ENCODE data around the gene PRF1. TPM values are rescaled to one million over a fixed set of nuclear protein-coding genes. Genes with fewer than 3 reads are reported as not detected.

The PRF1 gene
- total RNA-seq, 1 experiment from 2014 or later: 6.4 TPM

GRCh38 chr10:70607936-70608335, 5.4 kb upstream of the PRF1 start:
- Histone ChIP-seq H3K4me1 (ENCODE audit: control insufficient read depth in 1 of 2, insufficient read depth in 2 of 2, low read length in 2 of 2) (peaks cover 0 to 10% of the 10 kb centered on the region in 2 experiments; a peak in 2 of 4 replicates), H3K4me2 (ENCODE audit: low read length) (no peak overlapping the region), H3K27ac (ENCODE audit: low read depth, low read length) (no peak overlapping the region), H3K9me3 (ENCODE audit: control insufficient read depth in 1 of 2, insufficient read depth in 1 of 2, low read depth in 1 of 2, low read length in 2 of 2) (no peaks in the 10 kb centered on the region), H3K4me3 (replicated peaks in 1 of 2; ENCODE audit: low read depth in 1 of 2, low read length in 2 of 2) (no peak overlapping the region), H3K79me2 (ENCODE audit: insufficient read depth, low read length) (no peaks in the 10 kb centered on the region), H2AFZ (ENCODE audit: low read depth, low read length, poor library complexity, severe bottlenecking) (no peak overlapping the region), H3K9ac (ENCODE audit: low read length) (no peak overlapping the region), H3K27me3 (ENCODE audit: insufficient read depth, low read length) (no peaks in the 10 kb centered on the region), H4K20me1 (ENCODE audit: insufficient read depth) (no peaks in the 10 kb centered on the region), H3K36me3 (ENCODE audit: control insufficient read depth in 1 of 2, insufficient read depth in 2 of 2, low read length in 2 of 2) (no peaks in the 10 kb centered on the region), H3K9me2 (ENCODE audit: insufficient read depth) (no peaks in the 10 kb centered on the region)
- ATAC-seq: no peak
- TF ChIP-seq CEBPB (IDR thresholded peaks at IDR 0.05; ENCODE audit: low read depth) (no peak), CTCF (IDR thresholded peaks at IDR 0.05 in 2 of 3, conservative IDR thresholded peaks at IDR 0.05 in 1 of 3; ENCODE audit: borderline replicate concordance in 1 of 3, insufficient read depth in 1 of 3, low read depth in 2 of 3, low read length in 2 of 3) (no peak), TCF7L2 (IDR thresholded peaks at IDR 0.05; ENCODE audit: borderline replicate concordance, extremely low read depth, insufficient read depth, insufficient read length) (no peak), CBX3 (IDR thresholded peaks at IDR 0.05; ENCODE audit: low read depth) (no peak)
- ChIA-PET POLR2A (no interaction called here), RAD21 (ENCODE audit: low non-redundant PET in 1 of 2, low total read pairs in 2 of 2, uncharacterized antibody in 2 of 2, unreplicated experiment in 2 of 2) (no interaction called here), CTCF (no interaction called here)
- intact Hi-C loops (cut with micrococcal nuclease): no loop called here
- DNase-seq (ENCODE audit: low read depth, low spot score): no peak
- no TSS peak for BruUV-seq (replicated peaks)

GRCh38 chr10:70605161-70605560, 2.6 kb upstream of the PRF1 start:
- H4K20me1 ChIP-seq (ENCODE audit: insufficient read depth): no peaks in the 10 kb centered on the region
- H3K79me2 ChIP-seq (ENCODE audit: insufficient read depth, low read length): no peaks in the 10 kb centered on the region
- no peaks in the 10 kb centered on the region for H3K27me3 ChIP-seq (ENCODE audit: insufficient read depth, low read length)
- H3K9me3 ChIP-seq (ENCODE audit: control insufficient read depth in 1 of 2, insufficient read depth in 1 of 2, low read depth in 1 of 2, low read length in 2 of 2): no peaks in the 10 kb centered on the region
- DNase-seq (ENCODE audit: low read depth, low spot score) (no peak), ATAC-seq (no peak)
- no peak for TF ChIP-seq EZH2 (IDR thresholded peaks at IDR 0.05)
- TF ChIP-seq SRF (IDR thresholded peaks at IDR 0.05; ENCODE audit: low read depth): no peak
- no TSS peak for BruUV-seq (replicated peaks)
- H3K9me2 ChIP-seq (ENCODE audit: insufficient read depth): no peaks in the 10 kb centered on the region
- ChIA-PET POLR2A (no interaction called here), RAD21 (ENCODE audit: low non-redundant PET in 1 of 2, low total read pairs in 2 of 2, uncharacterized antibody in 2 of 2, unreplicated experiment in 2 of 2) (no interaction called here), CTCF (no interaction called here)
- no peak overlapping the region for H3K4me3 ChIP-seq (replicated peaks in 1 of 2; ENCODE audit: low read depth in 1 of 2, low read length in 2 of 2)
- H3K4me2 ChIP-seq (ENCODE audit: low read length): no peak overlapping the region
- no peak overlapping the region for H3K27ac ChIP-seq (ENCODE audit: low read depth, low read length)
- intact Hi-C loops (cut with micrococcal nuclease): no loop called here
- H2AFZ ChIP-seq (ENCODE audit: low read depth, low read length, poor library complexity, severe bottlenecking): no peak overlapping the region
- no peaks in the 10 kb centered on the region for H3K36me3 ChIP-seq (ENCODE audit: control insufficient read depth in 1 of 2, insufficient read depth in 2 of 2, low read length in 2 of 2)
- H3K4me1 ChIP-seq (ENCODE audit: control insufficient read depth in 1 of 2, insufficient read depth in 2 of 2, low read length in 2 of 2): peaks cover 8 to 36% of the 10 kb centered on the region in 2 experiments
- H3K9ac ChIP-seq (ENCODE audit: low read length): no peak overlapping the region
